Kidney glomerular epithelial cell (primary cell): ENCODE measurements around the gene CD79B.
A peak's percentile ranks its signal among the peaks of the same experiment; 100 is the strongest.

ENCODE experiments used
- DNase-seq: peaks from one replicate; lab custom pipeline; 2025; lab: John Stamatoyannopoulos, UW

The CD79B gene

GRCh38 chr17:63931981-63932561 is at the start of gene CD79B:
Gene CD79B, minus strand, starts transcription at chr17:63932331. Its CDS starts 70 bp downstream, at chr17:63932261.
- DNase-seq, result no peak

- no peak for DNase-seq
These were observed 46.4 kb upstream of the CD79B start for GRCh38 chr17:63978272-63979200.

DNA sequence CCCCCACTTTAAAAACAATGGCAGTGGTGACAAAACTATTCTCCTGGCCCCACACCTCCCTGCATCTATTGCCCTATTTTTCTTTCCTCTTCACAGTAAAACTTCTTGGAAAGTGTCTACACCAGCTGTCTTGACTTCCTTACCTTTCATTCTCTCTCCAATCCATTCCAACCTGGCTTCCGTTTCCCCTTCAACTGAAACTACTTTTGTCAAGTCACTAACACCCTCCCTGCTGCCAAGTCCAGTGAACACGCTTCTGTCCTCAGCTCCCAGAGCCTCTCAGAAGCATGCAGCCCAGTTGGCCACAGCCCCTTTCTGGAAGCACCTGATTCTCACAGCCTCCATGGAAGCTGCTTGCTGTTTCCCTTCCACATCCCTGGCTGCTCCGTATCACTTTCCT is 44.6 kb upstream of the CD79B start:
- no peak for DNase-seq

- no peak for DNase-seq
These were observed 43.5 kb upstream of the CD79B start for GRCh38 chr17:63975541-63976092.

- DNase-seq, result peak; percentile 45
These were observed 42.6 kb upstream of the CD79B start for GRCh38 chr17:63974594-63975192.

GRCh38 chr17:63973930-63974593 is 41.9 kb upstream of the CD79B start:
- DNase-seq, result peak; percentile 45

DNA sequence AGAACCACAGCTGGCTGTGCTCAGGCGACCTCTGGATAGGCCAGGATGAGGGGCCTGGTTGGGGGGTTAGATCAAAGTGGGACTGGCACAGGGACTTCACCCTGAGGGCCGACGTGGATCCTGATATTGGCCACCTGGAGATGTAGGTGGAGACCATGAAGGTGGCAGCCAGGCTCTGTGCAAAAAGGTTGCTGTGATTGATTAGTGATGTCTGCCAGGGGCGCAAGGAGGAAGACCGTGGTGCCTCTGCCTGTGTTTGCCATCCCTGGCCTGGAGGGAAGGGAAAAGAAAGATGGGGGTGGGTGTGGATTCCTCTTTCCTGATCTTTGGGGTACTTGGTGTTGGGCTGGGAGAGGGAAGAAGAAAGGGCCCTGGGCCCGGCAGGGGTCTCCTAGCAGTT is 41.1 kb upstream of the CD79B start:
- no peak for DNase-seq

DNA sequence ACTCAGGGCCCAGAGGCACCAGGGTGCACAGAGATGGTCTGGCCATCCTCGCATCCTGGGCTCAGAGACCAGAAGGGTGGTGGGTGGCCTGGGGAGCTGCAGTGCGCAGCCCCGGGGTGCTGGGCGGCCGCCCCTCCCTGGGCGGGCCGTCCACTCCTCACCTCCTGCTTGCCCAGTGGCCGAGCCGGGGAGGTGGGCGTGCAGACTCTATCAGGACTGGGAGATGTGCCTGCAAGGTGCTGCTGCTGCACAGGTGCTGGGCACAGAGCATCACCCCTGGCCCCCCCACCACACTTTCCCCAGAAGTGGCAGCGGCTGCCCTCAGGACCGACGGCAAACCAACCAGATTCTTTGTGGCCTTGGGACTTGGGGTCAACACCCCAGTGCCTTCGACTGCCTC is 40.7 kb upstream of the CD79B start, which contains the start of gene SCN4A:
TSS of gene SCN4A (minus strand) at position 123 of the 400 bp plus-strand sequence. CDS start at position 46, 77 bp downstream.
- no peak for DNase-seq

DNA sequence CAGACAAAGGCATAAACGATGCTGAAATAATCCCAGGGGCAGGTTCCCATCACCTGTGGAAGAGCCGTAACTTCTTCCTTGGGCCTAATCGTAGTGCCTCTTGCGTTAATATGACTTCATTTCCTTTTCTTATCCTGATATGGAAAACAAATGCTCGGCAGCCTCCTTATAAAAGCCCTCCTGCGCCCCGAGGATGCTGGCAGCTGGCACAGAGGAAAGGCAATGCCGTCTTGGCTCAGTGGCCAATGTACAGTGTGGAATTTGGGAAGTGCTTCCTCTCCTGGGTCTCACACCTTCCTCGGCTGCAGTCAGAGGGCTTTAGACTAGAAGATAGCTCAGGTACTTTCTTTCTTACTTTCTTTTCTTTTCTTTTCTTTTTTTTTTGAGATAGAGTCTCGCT is 37.1 kb upstream of the CD79B start:
- DNase-seq, result no peak

DNA sequence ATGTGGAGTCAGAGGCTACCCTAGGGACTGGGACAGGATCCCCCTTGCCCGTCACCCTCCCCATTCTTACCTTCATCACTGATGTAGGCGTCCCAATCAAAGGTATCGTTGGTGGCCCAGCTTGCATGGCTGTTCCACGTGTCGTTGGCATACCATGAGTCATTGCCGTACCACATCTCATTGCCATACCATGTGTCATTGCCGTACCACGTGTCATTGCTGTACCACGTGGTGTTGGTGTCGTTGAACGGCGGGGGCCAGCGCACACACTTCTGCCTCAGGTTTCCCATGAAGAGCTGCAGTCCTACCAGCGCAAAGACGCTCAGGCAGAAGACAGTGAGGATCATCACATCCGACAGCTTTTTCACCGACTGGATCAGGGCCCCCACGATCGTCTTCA is 35.8 kb upstream of the CD79B start:
- DNase-seq, result no peak

DNA sequence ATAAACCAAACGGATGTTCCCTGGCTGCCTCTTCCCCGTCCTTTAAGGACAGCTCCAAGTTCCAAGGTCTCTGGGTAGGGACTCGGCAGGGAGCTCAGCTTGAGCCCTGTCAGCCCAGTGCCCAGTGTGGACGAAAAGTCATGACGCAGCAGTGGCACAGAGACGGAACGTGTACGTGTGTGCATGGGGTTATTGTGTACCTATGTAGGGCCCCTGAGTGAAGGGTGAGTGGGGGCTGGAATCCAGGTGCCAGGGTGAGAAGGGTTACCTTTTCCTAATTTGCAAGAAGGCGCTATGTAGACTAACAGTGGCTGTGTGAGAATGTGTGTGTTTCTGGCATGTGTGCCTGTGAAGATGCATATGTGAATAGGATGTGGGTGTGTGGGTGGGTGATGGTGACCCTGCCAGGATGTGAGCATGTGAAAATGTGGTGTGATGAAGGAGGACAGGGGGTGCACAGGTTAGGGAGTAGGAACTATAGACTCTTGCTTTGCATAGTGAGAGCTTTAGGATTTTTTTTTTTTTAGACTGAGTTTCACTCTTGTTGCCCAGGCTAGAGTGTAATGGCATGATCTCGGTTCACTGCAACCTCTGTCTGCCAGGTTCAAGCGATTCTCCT is 34.6 kb upstream of the CD79B start:
- no peak for DNase-seq

GRCh38 chr17:63963123-63963522 is 31.0 kb upstream of the CD79B start:
- DNase-seq, result no peak

- DNase-seq, result no peak
These were observed 30.2 kb upstream of the CD79B start for GRCh38 chr17:63962298-63962744.

DNA sequence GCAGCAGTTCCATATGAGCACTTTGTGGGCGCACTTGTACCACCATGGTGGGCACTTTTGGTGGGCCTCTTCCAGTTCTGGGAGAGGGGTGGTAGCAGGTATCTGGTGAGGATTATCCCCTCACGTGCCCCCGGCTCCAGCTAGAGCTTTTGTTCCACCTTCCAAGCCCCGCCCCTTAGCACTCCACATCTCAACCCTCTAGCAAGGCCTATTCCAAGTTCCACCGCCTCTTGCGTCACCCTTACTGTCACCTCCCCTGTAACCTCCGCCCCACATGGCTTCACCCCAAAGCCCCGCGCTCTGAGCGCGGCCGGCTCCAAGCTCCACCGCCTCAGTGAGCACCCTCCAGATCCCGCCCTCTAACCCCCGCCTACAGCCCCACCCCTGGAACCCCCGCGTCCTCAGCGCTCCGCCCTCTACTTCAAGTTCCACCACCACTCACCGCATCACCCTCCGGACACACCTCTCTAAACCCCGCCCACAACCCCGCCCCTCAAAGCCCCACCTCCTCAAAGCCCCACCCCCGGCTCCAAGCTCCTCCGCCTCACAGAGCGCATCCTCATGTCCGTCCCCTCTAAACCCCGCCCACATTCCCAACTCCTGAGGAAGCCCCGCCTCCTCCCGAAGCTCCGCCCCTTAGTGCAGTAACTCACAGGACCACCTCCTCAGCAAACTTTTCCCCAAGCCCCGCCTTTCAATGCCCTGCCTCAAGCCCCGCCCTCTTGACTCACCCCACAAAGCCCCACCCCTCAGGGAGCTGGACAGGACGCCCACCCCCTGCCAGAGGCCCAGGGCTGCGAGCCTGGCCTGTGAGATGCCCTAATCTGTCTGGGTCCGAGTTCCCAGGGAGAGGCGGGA is 29.5 kb upstream of the CD79B start:
- no peak for DNase-seq

- no peak for DNase-seq
These were observed 28.3 kb upstream of the CD79B start for GRCh38 chr17:63960430-63960829.

DNA sequence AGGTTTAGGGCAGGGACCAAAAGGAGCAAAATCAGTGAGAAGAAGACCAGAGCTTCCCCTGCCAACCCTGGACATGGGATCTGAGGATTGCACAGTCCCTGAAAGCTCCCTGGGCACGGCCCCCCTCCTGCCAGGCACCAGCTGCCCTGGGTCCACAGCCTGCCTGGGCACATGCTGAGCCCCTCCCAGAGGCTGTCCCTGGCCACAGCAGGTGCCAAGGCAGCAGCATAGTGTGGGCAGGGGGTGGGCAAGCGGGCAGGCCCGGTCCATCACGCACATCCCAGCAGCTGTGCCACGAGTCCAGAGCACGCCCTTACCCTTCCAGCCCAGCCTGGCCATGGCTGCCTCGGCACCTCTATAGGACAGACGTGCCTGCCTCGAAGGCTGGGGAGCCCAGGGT is 27.9 kb upstream of the CD79B start:
- no peak for DNase-seq

DNA sequence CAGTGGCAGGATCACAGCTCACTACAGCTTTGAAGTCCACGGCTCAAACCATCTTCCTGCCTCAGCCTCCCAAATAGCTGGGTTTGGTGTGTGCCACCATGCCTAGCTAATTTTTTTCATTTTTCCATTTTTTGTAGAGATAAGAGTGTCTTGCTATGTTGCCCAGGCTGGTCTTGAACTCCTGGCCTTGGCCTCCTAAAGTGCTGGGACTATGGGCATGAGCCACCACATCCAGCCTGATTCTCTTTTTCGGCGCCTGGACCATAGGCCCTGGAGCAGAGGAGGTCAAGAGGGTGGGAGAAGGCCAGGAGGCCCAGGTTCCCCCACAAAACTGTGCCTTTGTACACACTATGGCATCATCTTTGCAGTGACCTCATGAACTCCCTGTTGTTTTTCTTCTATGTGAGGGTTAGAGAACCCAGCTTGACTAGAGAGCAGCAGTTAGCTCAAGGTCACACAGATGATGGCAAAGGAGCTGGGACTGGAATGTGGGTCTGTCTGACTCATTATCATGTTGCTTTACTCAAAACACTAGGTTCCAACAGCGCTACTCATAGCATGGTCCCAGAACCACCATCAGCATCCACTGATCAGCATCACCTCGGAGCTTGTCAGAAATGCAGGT is 24.3 kb upstream of the CD79B start:
- DNase-seq, result no peak

GRCh38 chr17:63955791-63956190 is 23.7 kb upstream of the CD79B start:
- no peak for DNase-seq

- no peak for DNase-seq
These were observed 23.1 kb upstream of the CD79B start for GRCh38 chr17:63955232-63955631.

- DNase-seq, result no peak
These were observed 22.4 kb upstream of the CD79B start for GRCh38 chr17:63954402-63955063.
